ENCODE measurements around the gene RBBP5. TPM values are rescaled to one million over a fixed set of nuclear protein-coding genes. Genes with fewer than 3 reads are reported as not detected.

Gene RBBP5
- total RNA-seq, 4 donors from 2014 or later: 7.0 to 36.7 (median 12.2) TPM

- 68 to 80% methylated on average over 3 to 6 of the region's 6 CpGs for WGBS, 2 donors
- no peaks in the 10 kb centered on the region for H3K36me3 ChIP-seq
- H3K4me1 ChIP-seq: no peaks in the 10 kb centered on the region
- no peaks in the 10 kb centered on the region for H3K9me3 ChIP-seq
- intact Hi-C loops (cut with DNase I): no loop called here
- H3K27ac ChIP-seq: no peak overlapping the region
- TF ChIP-seq CTCF (IDR thresholded peaks at IDR 0.05) (no peak), POLR2A (IDR thresholded peaks at IDR 0.05) (no peak)
- peaks cover 0 to 91% (median 5%) of the 10 kb centered on the region in 4 donors for H3K27me3 ChIP-seq
- no peak for DNase-seq
- H3K4me3 ChIP-seq: no peak overlapping the region
These were observed 72.3 kb downstream of the RBBP5 start for GRCh38 chr1:205049479-205049878.

- intact Hi-C loops (cut with DNase I): no loop called here
- WGBS, 2 donors: 81 to 100% methylated on average over 1 to 6 of the region's 9 CpGs
- TF ChIP-seq CTCF (IDR thresholded peaks at IDR 0.05): no peak
- TF ChIP-seq POLR2A (IDR thresholded peaks at IDR 0.05): no peak
- Histone ChIP-seq H3K4me3 (no peak overlapping the region), H3K9me3 (no peaks in the 10 kb centered on the region), H3K4me1 (peaks cover 0 to 2% (median 0%) of the 10 kb centered on the region in 3 donors), H3K27ac (no peak overlapping the region), H3K27me3 (peaks cover 3 to 91% (median 6%) of the 10 kb centered on the region in 4 donors), H3K36me3 (no peaks in the 10 kb centered on the region)
- no peak for DNase-seq
These were observed 73.4 kb downstream of the RBBP5 start for GRCh38 chr1:205048382-205048781.

- intact Hi-C loops (cut with DNase I): no loop called here
- Histone ChIP-seq H3K36me3 (no peaks in the 10 kb centered on the region), H3K27ac (no peak overlapping the region), H3K9me3 (no peaks in the 10 kb centered on the region), H3K4me3 (no peak overlapping the region), H3K4me1 (peaks cover 0 to 8% (median 0%) of the 10 kb centered on the region in 3 donors), H3K27me3 (peaks cover 4 to 91% (median 8%) of the 10 kb centered on the region in 4 donors)
- TF ChIP-seq CTCF (IDR thresholded peaks at IDR 0.05): no peak
- no peak for TF ChIP-seq POLR2A (IDR thresholded peaks at IDR 0.05)
- no peak for DNase-seq
- WGBS, 2 donors: 67 to 77% methylated on average over 4 to 5 of the region's 5 CpGs
These were observed 74.0 kb downstream of the RBBP5 start for GRCh38 chr1:205047764-205048231.

- no peaks in the 10 kb centered on the region for H3K9me3 ChIP-seq
- intact Hi-C loops (cut with DNase I): no loop called here
- 45% methylated on average over 3 of the region's 4 CpGs; no CpG with 5 or more reads in 1 of the 2 donors for WGBS, 2 donors
- H3K27me3 ChIP-seq: peaks cover 4 to 91% (median 8%) of the 10 kb centered on the region in 4 donors
- no peak overlapping the region for H3K27ac ChIP-seq
- TF ChIP-seq CTCF (IDR thresholded peaks at IDR 0.05) (no peak), POLR2A (IDR thresholded peaks at IDR 0.05) (no peak)
- no peaks in the 10 kb centered on the region for H3K36me3 ChIP-seq
- DNase-seq: no peak
- H3K4me3 ChIP-seq: no peak overlapping the region
- peaks cover 0 to 10% (median 0%) of the 10 kb centered on the region in 3 donors for H3K4me1 ChIP-seq
These were observed 74.9 kb downstream of the RBBP5 start for GRCh38 chr1:205046870-205047269.

- no peaks in the 10 kb centered on the region for H3K9me3 ChIP-seq
- WGBS, 2 donors: 33 to 34% methylated on average over 11 of the region's 11 CpGs
- H3K4me1 ChIP-seq: peaks cover 0 to 10% (median 0%) of the 10 kb centered on the region in 3 donors
- no peak overlapping the region for H3K27ac ChIP-seq
- DNase-seq: no peak
- H3K36me3 ChIP-seq: no peaks in the 10 kb centered on the region
- no peak overlapping the region for H3K4me3 ChIP-seq
- no peak for TF ChIP-seq POLR2A (IDR thresholded peaks at IDR 0.05)
- intact Hi-C loops (cut with DNase I): no loop called here
- peaks cover 4 to 98% (median 8%) of the 10 kb centered on the region in 4 donors for H3K27me3 ChIP-seq
These were observed 76.6 kb downstream of the RBBP5 start for GRCh38 chr1:205045146-205045545.

- H3K27ac ChIP-seq: no peak overlapping the region
- intact Hi-C loops (cut with DNase I): no loop called here
- no peak overlapping the region for H3K4me3 ChIP-seq
- no peaks in the 10 kb centered on the region for H3K36me3 ChIP-seq
- no peaks in the 10 kb centered on the region for H3K9me3 ChIP-seq
- H3K27me3 ChIP-seq: peaks cover 4 to 99% (median 8%) of the 10 kb centered on the region in 4 donors
- H3K4me1 ChIP-seq: peaks cover 0 to 10% (median 0%) of the 10 kb centered on the region in 3 donors
- DNase-seq: no peak
- TF ChIP-seq POLR2A (IDR thresholded peaks at IDR 0.05): no peak
- 46 to 50% methylated on average over 1 to 3 of the region's 5 CpGs for WGBS, 2 donors
These were observed 77.0 kb downstream of the RBBP5 start for GRCh38 chr1:205044741-205045140.
